ENCODE measurements around the gene MPZL3.

MPZL3 gene

DNA sequence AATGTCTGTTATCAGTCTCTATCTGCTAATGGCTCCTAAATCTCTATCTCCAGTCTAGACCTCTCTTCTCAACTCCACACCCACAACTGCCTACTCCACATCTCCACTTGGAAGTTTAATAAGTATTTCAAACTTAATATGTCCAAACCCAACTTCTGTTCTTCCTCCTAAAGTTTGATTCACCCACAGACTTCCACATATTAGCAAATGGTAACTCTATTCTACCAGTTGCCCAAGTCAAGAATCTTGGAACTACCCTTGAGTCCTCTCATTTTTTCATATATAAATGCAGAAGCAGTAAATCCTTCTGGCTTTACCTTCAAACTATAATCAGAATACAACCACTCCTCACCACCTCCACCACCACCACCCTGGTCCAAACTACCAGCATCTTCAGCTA is 20.7 kb downstream of the MPZL3 start:
- no peak for DNase-seq

- DNase-seq = no peak
Observed at GRCh38 chr11:118230088-118230487, 22.1 kb downstream of the MPZL3 start.

GRCh38 chr11:118229274-118229847 is 22.8 kb downstream of the MPZL3 start:
- no peak for DNase-seq

DNA sequence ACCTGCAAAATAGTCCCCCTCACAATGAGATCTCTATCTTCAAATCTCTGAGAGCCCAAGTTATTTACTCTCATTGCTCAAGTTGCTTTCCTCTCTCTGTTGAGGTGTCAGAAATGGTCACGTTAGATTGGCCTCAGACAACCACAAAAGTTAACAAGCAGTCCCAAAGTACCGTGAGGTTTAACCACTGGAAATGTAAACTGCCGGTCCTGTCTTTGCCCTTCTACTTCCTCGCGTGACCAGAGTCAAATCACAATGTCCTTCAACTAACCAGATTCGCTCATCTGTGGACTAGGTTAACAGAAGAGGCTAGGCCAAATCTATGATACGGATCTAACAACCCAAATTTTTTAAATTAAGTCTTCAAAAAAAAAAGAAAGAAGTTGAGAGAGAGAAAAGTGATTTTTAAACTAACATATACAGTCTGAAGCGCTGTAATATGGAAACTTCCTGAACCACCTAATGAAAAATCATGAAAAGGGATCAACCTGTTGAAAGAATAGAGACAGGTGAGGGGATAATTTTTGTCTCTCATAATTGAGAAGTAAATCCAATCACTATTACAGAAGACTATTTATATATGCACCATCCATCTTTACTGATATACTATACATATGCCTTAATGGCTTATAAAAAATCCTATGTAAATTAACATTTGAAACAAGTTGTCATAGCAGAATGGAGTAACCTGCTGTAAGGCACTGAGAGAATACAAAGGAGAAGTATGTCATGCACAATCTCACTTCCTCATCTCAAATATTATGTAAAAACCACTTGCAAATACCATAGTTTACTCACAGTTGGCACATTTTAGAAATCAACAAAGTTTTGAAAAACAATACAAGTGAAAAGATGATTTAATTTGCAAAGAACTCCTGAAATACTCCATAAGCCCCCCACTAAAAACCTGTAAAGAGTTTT is 24.0 kb downstream of the MPZL3 start:
- peak; percentile 59 for DNase-seq

DNA sequence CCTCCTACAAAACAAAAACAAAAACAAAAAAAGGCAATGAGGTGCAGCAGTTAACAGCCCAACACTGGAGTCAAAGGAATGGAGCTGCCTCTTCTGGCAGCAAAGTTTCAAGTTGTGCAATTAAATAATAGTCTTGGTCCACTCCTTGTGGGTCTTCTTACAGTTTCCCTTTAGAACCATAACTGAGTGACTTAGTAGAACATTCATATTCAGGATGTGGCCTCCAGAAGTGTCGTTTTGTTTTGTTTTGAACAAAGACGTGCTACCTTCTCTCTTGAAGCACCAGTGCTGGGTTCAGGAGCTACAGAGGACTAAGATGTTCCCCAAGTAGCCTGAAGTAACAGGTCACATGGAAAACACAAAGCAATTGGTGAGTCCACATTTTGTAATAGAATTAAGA is 25.4 kb downstream of the MPZL3 start:
- no peak for DNase-seq

GRCh38 chr11:118226296-118226695 is 25.9 kb downstream of the MPZL3 start:
- no peak for DNase-seq

DNA sequence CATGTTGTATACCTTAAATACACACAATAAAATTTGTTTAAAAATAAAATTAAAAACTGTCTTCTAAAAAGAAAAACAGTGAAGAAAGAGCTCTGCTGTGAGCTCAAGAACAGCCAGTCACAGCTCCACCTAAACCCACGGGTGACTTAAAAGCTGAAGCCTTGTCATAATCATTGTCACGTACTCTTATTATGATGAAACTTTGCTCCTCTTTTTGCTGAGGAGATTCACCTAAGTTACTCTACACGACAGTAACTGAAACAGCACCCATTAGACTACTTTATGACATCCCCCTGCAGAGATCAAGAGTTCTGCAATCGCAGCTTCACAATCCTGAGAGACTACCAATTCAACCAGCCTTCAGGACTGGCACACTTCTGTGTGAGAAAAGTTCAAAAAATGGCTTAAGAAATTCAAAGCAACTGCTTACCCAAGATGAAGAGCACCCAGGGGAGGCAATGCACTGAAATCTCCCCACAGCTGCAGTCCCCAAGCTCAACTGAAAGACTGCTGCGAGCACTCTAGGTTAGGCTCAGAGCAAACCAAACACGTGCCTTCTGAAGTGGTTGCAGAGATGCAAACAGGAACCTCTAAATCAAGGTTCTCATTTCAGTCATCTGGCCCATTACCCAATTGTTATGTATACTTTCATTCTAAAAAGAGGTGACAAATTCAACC is 27.5 kb downstream of the MPZL3 start, which contains the start of gene JAML:
JAML (minus strand) TSS at position 501 of the 678 bp plus-strand sequence. CDS start 10,145 bp downstream, outside the sequence.
- DNase-seq = no peak

- no peak for DNase-seq
Observed at GRCh38 chr11:118223992-118224391, 28.2 kb downstream of the MPZL3 start.

- no peak for DNase-seq
Observed at GRCh38 chr11:118223570-118223969, 28.6 kb downstream of the MPZL3 start.

GRCh38 chr11:118222437-118222836 is 29.7 kb downstream of the MPZL3 start:
- DNase-seq = no peak

- no peak for DNase-seq
Observed at GRCh38 chr11:118221419-118221818, 30.7 kb downstream of the MPZL3 start.

DNA sequence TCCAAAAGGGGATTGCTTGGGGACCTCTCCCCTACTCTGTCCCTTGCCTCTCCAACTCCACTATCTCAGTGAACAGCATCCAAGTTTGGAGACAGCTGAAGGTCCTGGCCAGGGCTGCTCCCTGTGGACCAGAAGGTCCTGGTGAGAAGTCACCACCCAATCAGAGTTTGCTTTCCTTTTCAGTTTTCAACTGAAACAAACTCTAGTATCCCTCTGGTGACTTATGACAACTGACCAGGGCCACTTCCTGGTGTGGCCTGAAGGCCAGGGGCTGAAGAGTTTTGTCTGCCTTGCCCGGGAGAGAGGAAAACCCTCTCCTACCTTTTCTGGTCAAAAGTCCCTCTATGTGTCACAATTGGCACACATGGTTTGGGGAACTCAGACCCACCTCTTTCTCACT is 32.4 kb downstream of the MPZL3 start:
- DNase-seq = no peak

DNA sequence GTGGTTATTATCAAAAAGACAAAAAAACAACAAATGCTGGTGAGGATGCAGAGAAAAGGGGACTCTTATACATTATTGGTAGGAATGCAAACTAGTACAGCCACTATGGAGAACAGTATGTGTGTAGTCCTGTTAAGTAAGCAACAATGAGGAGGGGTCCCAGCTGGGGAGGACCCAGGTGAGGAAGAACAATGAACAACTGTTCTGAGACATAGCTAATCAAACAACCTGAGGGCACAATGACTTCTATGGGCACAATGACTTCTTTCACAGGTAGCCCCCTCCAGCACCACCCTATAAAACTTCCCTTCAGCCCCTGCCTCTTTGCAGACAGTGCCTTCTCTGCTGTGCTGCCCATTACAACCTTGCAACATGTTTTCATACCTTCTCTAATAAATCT is 32.9 kb downstream of the MPZL3 start:
- DNase-seq = no peak

GRCh38 chr11:118217575-118217974 is 34.6 kb downstream of the MPZL3 start:
- DNase-seq = no peak

DNA sequence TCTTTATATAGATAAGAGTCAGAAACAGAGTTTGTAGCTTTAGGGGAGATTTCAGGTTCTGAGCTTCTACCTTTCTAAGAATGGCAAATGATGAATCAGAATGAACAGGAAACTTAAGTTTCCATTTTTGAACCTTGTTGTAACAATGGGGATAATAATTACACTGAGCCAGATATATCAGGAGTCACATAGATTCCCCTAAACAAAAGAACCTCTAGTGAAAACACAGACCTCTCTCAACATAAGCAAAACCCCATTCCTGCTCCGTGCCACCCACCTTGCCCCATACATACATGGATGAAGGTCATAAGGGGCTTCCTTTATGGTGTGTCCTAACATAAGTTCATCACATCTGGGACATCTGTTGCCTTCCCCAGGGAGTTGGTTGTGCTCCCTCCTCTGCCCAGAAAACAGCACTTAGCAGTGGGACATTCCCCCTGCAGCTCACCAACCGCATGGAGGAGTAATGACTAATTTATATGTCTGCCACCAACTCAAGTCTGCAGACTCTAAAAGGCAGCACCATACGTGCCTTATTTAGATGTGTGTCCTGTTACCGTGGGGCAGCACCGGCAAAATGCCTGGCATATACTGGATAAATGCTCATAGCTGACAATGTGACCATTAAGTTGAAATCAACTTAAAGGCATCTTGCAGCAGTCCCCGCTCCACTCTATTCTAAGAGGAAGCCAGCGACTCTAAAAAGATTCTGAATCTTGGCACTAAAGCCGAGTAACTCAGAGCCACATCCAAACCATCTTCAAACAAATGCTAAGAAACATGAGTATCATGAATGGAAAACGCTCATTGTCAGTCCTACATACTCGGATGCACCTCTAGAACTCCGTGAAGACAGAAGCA is 35.3 kb downstream of the MPZL3 start:
- DNase-seq = no peak

GRCh38 chr11:118215765-118216164 is 36.4 kb downstream of the MPZL3 start:
- no peak for DNase-seq

DNA sequence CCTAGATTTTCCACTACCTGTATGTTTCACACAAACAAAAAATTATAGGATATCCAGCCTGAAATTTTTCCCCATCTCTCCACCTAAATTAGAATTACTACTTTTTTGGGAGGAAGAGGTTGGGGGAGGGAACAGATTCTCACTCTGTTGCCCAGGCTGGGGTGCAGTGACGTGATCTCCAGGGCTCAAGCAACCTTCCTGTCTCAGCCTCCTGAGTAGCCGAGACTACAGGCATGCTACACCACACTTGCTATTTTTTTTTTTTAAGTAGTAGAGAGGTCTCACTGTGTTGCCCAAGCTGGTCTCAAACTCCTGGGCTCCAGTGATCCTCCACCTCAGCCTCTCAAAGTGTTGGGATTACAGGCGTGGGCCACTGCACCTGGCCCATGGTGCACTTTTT is 36.9 kb downstream of the MPZL3 start:
- no peak for DNase-seq

DNA sequence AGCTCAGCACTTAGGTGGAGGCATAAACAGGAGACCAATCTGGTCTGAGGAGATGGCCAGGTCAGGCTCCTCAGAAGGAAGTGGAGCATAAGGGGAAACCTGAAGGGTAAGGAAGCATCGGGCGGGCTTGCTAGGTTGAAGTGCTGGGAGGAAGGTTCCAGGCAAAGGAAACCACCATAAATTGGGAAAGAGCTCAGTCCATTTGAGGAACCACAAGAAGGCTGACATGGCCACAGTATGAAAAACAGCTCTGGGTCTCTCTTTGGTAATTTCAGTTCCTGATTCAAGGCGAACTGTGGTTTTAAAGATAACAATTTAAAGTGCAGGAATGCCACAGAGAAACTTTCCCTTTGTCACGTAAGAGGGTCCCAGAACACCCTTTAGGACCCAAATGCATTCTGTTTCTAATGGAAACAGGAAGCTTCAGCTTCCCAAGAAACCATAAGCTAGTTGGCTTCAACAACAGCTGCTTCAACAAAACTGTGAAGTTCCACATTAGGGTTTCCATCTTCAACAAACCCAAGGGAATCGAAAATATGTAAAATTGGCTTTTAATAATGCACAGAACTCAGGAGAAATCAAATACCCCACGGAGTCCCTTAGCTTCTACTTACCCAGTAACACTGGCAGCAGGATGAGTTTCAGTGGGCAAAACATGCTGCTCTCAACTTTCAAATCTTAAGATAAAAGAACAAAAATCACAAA is 37.8 kb downstream of the MPZL3 start:
- peak; percentile 65 for DNase-seq

DNA sequence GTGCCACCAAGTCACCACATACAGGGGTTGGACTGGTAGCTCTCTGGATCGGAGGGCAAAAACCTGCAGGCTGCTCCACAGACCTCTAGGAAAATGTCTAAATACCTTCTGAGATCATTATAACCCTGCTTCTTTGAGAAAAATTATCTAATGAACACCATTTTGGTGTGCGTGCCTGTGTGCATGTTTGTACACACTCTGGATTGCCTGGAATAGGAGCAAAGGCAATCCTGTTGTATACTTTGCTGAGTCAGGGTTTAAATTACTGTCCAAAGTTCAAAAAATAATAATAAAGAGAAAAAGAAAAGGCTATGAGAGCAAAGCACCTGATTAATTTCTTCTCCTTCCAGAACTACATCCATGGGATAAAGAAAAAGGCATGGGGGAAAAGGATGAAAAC is 38.4 kb downstream of the MPZL3 start:
- no peak for DNase-seq

GRCh38 chr11:118213201-118213600 is 39.0 kb downstream of the MPZL3 start:
- no peak for DNase-seq

DNA sequence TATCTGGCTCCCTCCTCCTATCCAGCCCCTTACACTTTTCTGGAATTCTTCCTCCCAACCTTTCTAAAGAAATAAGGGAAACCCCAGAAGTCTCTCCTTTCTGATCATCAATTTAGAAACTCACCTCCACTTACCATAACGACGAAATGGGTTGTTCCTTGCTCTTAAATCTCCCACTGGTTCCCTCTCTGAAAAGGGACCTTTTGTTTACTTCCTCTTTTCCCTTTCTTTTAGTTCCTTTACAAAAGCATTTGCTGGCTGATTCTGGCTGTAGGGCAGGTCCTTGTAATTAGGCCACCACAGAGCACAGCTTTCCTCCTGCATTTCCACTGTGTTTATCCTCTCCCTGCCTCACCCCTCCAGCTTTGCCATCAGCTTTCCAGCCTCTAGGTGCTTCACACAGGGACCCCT is 39.4 kb downstream of the MPZL3 start:
- DNase-seq = no peak

DNA sequence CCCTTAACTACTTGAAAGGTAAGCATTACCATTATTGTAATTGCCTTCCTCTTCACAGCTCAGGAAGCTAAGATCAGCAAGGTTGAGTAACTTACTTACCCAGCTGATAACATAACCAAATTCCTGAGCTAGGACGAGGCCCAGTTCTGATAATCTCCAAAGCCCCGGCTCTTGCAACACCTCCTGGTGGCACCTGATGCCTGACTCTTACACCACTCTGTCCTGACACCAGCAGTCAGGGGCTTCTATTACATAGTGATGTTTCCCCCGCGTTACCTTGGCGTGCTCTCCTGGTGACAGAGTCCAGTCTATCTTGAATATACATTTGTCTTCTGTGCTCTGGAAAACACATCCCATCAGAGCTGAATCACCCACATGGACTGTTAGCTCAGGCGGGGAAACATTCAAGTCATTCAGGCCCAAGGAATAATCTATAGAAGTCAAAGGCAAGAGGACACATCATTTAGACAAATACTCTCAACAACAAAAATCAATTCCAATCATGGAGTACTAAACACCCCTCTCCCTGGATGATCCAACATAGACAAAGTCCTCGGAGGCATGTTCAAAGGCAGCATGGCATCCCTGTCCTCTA is 39.9 kb downstream of the MPZL3 start:
- DNase-seq = no peak
